GM12878 (cell line): Measurements from ENCODE around the gene SHOC2. TPM values are rescaled to one million over a fixed set of nuclear protein-coding genes. Genes with fewer than 3 reads are reported as not detected.

Experiments
- ATAC-seq: fragments of 200-7000 bp; cut with Tn5 transposase; 3 replicates; pipeline ENCODE4 v1.9.1; 2020; ENCODE audit warnings: mild to moderate bottlenecking, moderate library complexity
- BruUV-seq: library from RNA; stranded (reverse); fragments of 400-500 nt; replicated peaks from 2 replicates; lab custom pipeline; 2021; lab: Mats Ljungman, UMichigan
- CTCF ChIA-PET: fragments of 300-600 bp; sonication (Branson Sonifier 250); formaldehyde crosslinking; extraction: SDS; loops from one replicate; lab custom pipeline; 2021; ENCODE audit warnings: inconsistent platforms; lab: Yijun Ruan, JAX
- POLR2A ChIA-PET: fragments of 350-600 bp; formaldehyde crosslinking; extraction: SDS; loops from one replicate; lab custom pipeline; 2021; ENCODE audit warnings: inconsistent platforms; lab: Charles Lee
- RAD21 ChIA-PET: fragments of 300-600 bp; sonication (Branson Sonifier 250); formaldehyde crosslinking; loops from one replicate; lab custom pipeline; 2023; ENCODE audit warnings: antibody characterized with exemption; ENCODE audit not compliant: unreplicated experiment; lab: Charles Lee
- SMC1A ChIA-PET: fragments of 300-600 bp; sonication (Branson Sonifier 250); formaldehyde crosslinking; loops from one replicate; lab custom pipeline; 2023; ENCODE audit not compliant: unreplicated experiment, uncharacterized antibody; lab: Charles Lee
- DNase-seq: peaks from one replicate; pipeline ENCODE4 v3.0.0-alpha.2; 2011; ENCODE audit warnings: low read depth, low spot score
- FAIRE-seq: peaks from 3 replicates; lab custom pipeline; 2011; peaks lifted over from hg19 to GRCh38; lab: Jason Lieb, UNC
- H2AFZ ChIP-seq: 2 replicates; pipeline ENCODE4 v1.6.0; 2011; ENCODE audit warnings: low read depth, low read length, control low read depth; ENCODE audit not compliant: control insufficient read depth
- H3K27ac ChIP-seq: 2 replicates; pipeline ENCODE4 v1.5.1; 2011; ENCODE audit warnings: control low read depth; ENCODE audit not compliant: control insufficient read depth, insufficient read depth
- H3K27me3 ChIP-seq, 2 experiments: replicated peaks in 1 of 2; 2 replicates each; pipeline versions ENCODE4 v1.6.0 to v1.6.1; 2011; ENCODE audit warnings: low read length in 1 of 2; ENCODE audit not compliant: control insufficient read depth in 2 of 2, insufficient read depth in 2 of 2
- H3K36me3 ChIP-seq, 2 experiments: 2 replicates each; pipeline ENCODE4 v1.5.1; 2011; ENCODE audit warnings: low read length in 1 of 2; ENCODE audit not compliant: control insufficient read depth in 2 of 2, insufficient read depth in 2 of 2
- H3K4me1 ChIP-seq: 2 replicates; pipeline ENCODE4 v1.6.1; 2011; ENCODE audit warnings: mild to moderate bottlenecking, low read length, moderate library complexity, mixed read lengths; ENCODE audit not compliant: control insufficient read depth, insufficient read depth
- H3K4me2 ChIP-seq: 2 replicates; pipeline ENCODE4 v1.6.0; 2011; ENCODE audit warnings: control low read depth; ENCODE audit not compliant: control insufficient read depth, insufficient read depth
- H3K4me3 ChIP-seq: fragments of 200-600 bp; sonication (generic); 2 replicates; pipeline ENCODE4 v1.5.1; 2016
- H3K79me2 ChIP-seq: 2 replicates; pipeline ENCODE4 v1.6.0; 2011; ENCODE audit warnings: low read length; ENCODE audit not compliant: control insufficient read depth, insufficient read depth
- H3K9ac ChIP-seq: 2 replicates; pipeline ENCODE4 v1.8.0; 2011; ENCODE audit warnings: low read length, control low read depth, mixed read lengths; ENCODE audit not compliant: control insufficient read depth, insufficient read depth
- H3K9me3 ChIP-seq: replicated peaks from 3 replicates; pipeline ENCODE4 v1.5.1; 2011; ENCODE audit warnings: mild to moderate bottlenecking, low read length; ENCODE audit not compliant: control insufficient read depth, insufficient read depth
- H4K20me1 ChIP-seq: 2 replicates; pipeline ENCODE4 v1.6.0; 2011; ENCODE audit not compliant: control insufficient read depth, insufficient read depth
- ASH2L ChIP-seq: fragments of 300-600, 200-600 bp; sonication (generic); IDR thresholded peaks from 2 replicates; pipeline ENCODE4 v1.6.1; 2017; ENCODE audit warnings: low read depth, mild to moderate bottlenecking, borderline replicate concordance
- BACH1 ChIP-seq: fragments of 450-650 bp; IDR thresholded peaks from 2 replicates; pipeline ENCODE4 v1.6.1; 2017; ENCODE audit warnings: mild to moderate bottlenecking, borderline replicate concordance
- BMI1 ChIP-seq: fragments of 450-650 bp; IDR thresholded peaks from 2 replicates; pipeline ENCODE4 v1.6.1; 2016; ENCODE audit warnings: mild to moderate bottlenecking, moderate library complexity, borderline replicate concordance
- CEBPB ChIP-seq, 2 experiments: fragments of 150-350 bp in 1 of 2; IDR thresholded peaks; 2 replicates each; pipeline ENCODE4 v1.6.1; 2012 to 2014; ENCODE audit warnings: low read depth in 2 of 2, low read length in 2 of 2, borderline replicate concordance in 1 of 2, inconsistent platforms in 1 of 2
- DPF2 ChIP-seq: fragments of 450-650 bp; IDR thresholded peaks from 2 replicates; pipeline ENCODE4 v1.6.1; 2017; ENCODE audit warnings: mild to moderate bottlenecking
- ESRRA ChIP-seq: IDR thresholded peaks from 2 replicates; pipeline ENCODE4 v1.6.1; 2012; ENCODE audit warnings: mild to moderate bottlenecking, low read length, improper control_type of control experiment
- HCFC1 ChIP-seq: fragments of 150-350 bp; IDR thresholded peaks from 2 replicates; pipeline ENCODE4 v1.6.1; 2014; ENCODE audit warnings: low read length
- HDAC2 ChIP-seq: fragments of 200-600 bp; sonication (generic); IDR thresholded peaks from 2 replicates; pipeline ENCODE4 v1.6.1; 2017
- HSF1 ChIP-seq: fragments of 150-350 bp; IDR thresholded peaks from 2 replicates; pipeline ENCODE4 v1.6.1; 2014; ENCODE audit warnings: mild to moderate bottlenecking, low read depth, low read length
- IKZF2 ChIP-seq, 2 experiments: fragments of 450-650 bp; IDR thresholded peaks; 2 replicates each; pipeline ENCODE4 v1.6.1; 2017; ENCODE audit warnings: mild to moderate bottlenecking in 2 of 2, moderate library complexity in 2 of 2
- IRF3 ChIP-seq: fragments of 450-650 bp; IDR thresholded peaks from 2 replicates; pipeline ENCODE4 v1.6.1; 2014; ENCODE audit warnings: mild to moderate bottlenecking
- KLF5 ChIP-seq: fragments of 450-650 bp; IDR thresholded peaks from 2 replicates; pipeline ENCODE4 v1.6.1; 2014; ENCODE audit warnings: mild to moderate bottlenecking; ENCODE audit not compliant: partially characterized antibody
- MEF2B ChIP-seq: fragments of 450-650 bp; IDR thresholded peaks from 2 replicates; pipeline ENCODE4 v1.6.1; 2018; ENCODE audit warnings: mild to moderate bottlenecking, moderate library complexity; ENCODE audit not compliant: partially characterized antibody, poor library complexity, severe bottlenecking
- POLR2A ChIP-seq: IDR thresholded peaks from 2 replicates; pipeline ENCODE4 v1.6.1; 2011; ENCODE audit warnings: low read depth, mild to moderate bottlenecking, low read length
- ZZZ3 ChIP-seq: IDR thresholded peaks from 2 replicates; pipeline ENCODE4 v1.6.1; 2011; ENCODE audit warnings: low read depth; ENCODE audit not compliant: control insufficient read depth, insufficient read length
- WGBS: methylation state at CpG from one replicate; pipeline ENCODE4 v1.1.6; 2016; ENCODE audit warnings: low lambda C conversion rate; ENCODE audit not compliant: insufficient replicate concordance, insufficient coverage; ENCODE audit errors: missing lambda C conversion rate; 5-methylcytosine and 5-hydroxymethylcytosine counted together
- in situ Hi-C: fragments of 300-500 bp; cut with MboI; formaldehyde crosslinking; loops from 9 replicates; pipeline ENCODE4 v1.14.3; 2018; ENCODE audit warnings: mixed read lengths
- intact Hi-C: fragments of 100-400 bp; cut with micrococcal nuclease; formaldehyde crosslinking; loops from one replicate; pipeline ENCODE4 v1.14.2; 2022; ENCODE audit not compliant: unreplicated experiment
- polyA plus RNA-seq, 11 experiments: library from polyadenylated mRNA; depleted of rRNA in 4 of 11; unstranded in 6 of 11; stranded (reverse) in 5 of 11; fragments of >200 nt; fragmentation: Nextera tagmentation in 4 of 11; fragmentation: Illumina TruSeq in 1 of 11; extraction: Ambion mirVana in 4 of 11; extraction: Trizol in 1 of 11; gene quantifications; 1 replicate in 1 of 11; 2 replicates in 10 of 11; pipeline versions ENCODE4 v1.2.1 to v1.2.3, GENCODE V29; 2011 to 2016; ENCODE audit warnings: inconsistent platforms in 2 of 11, missing spikeins in 2 of 11, low read depth in 1 of 11
- total RNA-seq, 4 experiments: library from RNA; depleted of rRNA in 3 of 4; stranded (reverse); fragments of >200 nt in 3 of 4; fragmentation: Illumina TruSeq in 1 of 4; extraction: Trizol in 1 of 4; gene quantifications; 2 replicates each; pipeline versions ENCODE4 v1.2.1 to v1.2.3, GENCODE V29; 2013 to 2021
- TF ChIP-seq, protein P1 (sequence below): IDR thresholded peaks from 2 replicates; pipeline ENCODE4 v1.6.1; 2011; ENCODE audit warnings: borderline replicate concordance, low read depth, mild to moderate bottlenecking, moderate library complexity, low read length; ENCODE audit not compliant: insufficient read depth, poor library complexity, severe bottlenecking

Gene SHOC2
- total and polyA plus RNA-seq, 10 of the 15 experiments (the other 5 are each of a cell fraction or from before 2014, with no cell fraction given), result 24.8 to 65.3 (median 42.6) TPM

DNA sequence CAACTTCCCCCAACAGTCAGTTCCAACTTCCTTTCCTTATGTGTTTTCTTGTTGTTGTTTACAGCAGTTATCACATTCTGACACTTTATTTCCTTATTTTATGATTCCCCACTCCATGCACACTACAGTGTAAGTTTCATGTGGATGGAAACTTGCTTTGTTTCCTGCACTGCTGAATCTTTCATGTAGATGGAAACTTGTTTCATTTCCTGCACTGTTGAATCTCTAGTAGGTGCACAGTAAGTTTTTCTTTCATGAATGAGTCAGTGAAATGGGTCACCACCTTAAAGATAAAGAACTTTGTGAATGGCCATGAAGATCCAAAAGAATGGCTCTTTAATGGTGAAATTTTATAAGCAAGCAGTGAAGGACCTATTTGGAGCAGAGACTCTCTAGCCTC lies 61.4 kb downstream of the SHOC2 start:
- TF ChIP-seq ZZZ3, result no peak
- no peak for TF ChIP-seq IRF3
- no peak for TF ChIP-seq KLF5
- no peak for TF ChIP-seq HCFC1
- no TSS peak for BruUV-seq
- H3K9me3 ChIP-seq, result peaks cover 17% of the 10 kb centered on the region
- no peak overlapping the region for H3K9ac ChIP-seq
- ChIA-PET RAD21 (no interaction called here), SMC1A (no interaction called here), POLR2A (no interaction called here), CTCF (no interaction called here)
- intact Hi-C loops (no loop called here), in situ Hi-C loops (no loop called here)
- DNase-seq, result no peak
- no peak overlapping the region for H2AFZ ChIP-seq
- peak; percentile 65 for ATAC-seq
- H3K4me1 ChIP-seq, result peaks cover 9% of the 10 kb centered on the region; the same call in 1 of the 2 replicates
- H3K4me3 ChIP-seq, result no peak overlapping the region
- H3K4me2 ChIP-seq, result no peak overlapping the region; the same call in 1 of the 2 replicates
- FAIRE-seq, result no peak
- peaks cover 0 to 9% of the 10 kb centered on the region in 2 experiments; a peak in 2 of 4 replicates for H3K36me3 ChIP-seq
- no peaks in the 10 kb centered on the region for H4K20me1 ChIP-seq
- no peaks in the 10 kb centered on the region for H3K27me3 ChIP-seq
- no peak overlapping the region for H3K27ac ChIP-seq
- peaks cover 62% of the 10 kb centered on the region for H3K79me2 ChIP-seq

GRCh38 chr10:110983466-110983865 lies 64.1 kb downstream of the SHOC2 start:
- Histone ChIP-seq H3K36me3 (peaks cover 0 to 7% of the 10 kb centered on the region in 2 experiments; a peak in 1 of 4 replicates), H3K9ac (no peak overlapping the region), H3K4me1 (peaks cover 9% of the 10 kb centered on the region; the same call in 1 of the 2 replicates), H3K27me3 (no peaks in the 10 kb centered on the region), H3K27ac (no peak overlapping the region), H3K4me3 (no peak overlapping the region), H3K4me2 (no peak overlapping the region), H3K79me2 (peaks cover 47% of the 10 kb centered on the region), H3K9me3 (peaks cover 10% of the 10 kb centered on the region), H2AFZ (no peak overlapping the region), H4K20me1 (no peaks in the 10 kb centered on the region)
- no TSS peak for BruUV-seq
- intact Hi-C loops (no loop called here), in situ Hi-C loops (no loop called here)
- ChIA-PET RAD21 (no interaction called here), SMC1A (no interaction called here), CTCF (no interaction called here), POLR2A (interaction anchor here (0.6 kb wide), 1 partner anchor 98 kb away, joined by 3 read pairs; no protein-coding TSS in a partner anchor)
- DNase-seq, result no peak
- no peak for FAIRE-seq
- 77% methylated on average over 3 of the region's 3 CpGs for WGBS
- ATAC-seq, result peak; percentile 58
- TF ChIP-seq ZZZ3 (no peak), BMI1 (no peak), IKZF2 (IDR thresholded peaks at IDR 0.05) (no peak), CEBPB (IDR thresholded peaks at IDR 0.05; ENCODE audit: borderline replicate concordance in 1 of 2, low read depth in 2 of 2, low read length in 2 of 2) (no peak), POLR2A (no peak), MEF2B (no peak), ASH2L (no peak), HSF1 (no peak), DPF2 (no peak), BACH1 (no peak), HDAC2 (no peak), ESRRA (no peak)
- TF ChIP-seq, protein P1, sequence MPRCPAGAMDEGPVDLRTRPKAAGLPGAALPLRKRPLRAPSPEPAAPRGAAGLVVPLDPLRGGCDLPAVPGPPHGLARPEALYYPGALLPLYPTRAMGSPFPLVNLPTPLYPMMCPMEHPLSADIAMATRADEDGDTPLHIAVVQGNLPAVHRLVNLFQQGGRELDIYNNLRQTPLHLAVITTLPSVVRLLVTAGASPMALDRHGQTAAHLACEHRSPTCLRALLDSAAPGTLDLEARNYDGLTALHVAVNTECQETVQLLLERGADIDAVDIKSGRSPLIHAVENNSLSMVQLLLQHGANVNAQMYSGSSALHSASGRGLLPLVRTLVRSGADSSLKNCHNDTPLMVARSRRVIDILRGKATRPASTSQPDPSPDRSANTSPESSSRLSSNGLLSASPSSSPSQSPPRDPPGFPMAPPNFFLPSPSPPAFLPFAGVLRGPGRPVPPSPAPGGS, result no peak
